Stimulated activated CD4-positive, alpha-beta T cell treated with anti-CD3 and anti-CD28 coated beads, Interleukin-4, amount 100 ng/mL, for 4 hours (primary cell): ENCODE data around the gene DNAI1.

ENCODE experiments used
- DNase-seq, 2 experiments: peaks; one replicate each; pipeline ENCODE4 v3.0.0-alpha.2; 2020

The DNAI1 gene

GRCh38 chr9:34547960-34548611, 89.5 kb downstream of the DNAI1 start:
- peak in 1 of 2 experiments; percentile 34 for DNase-seq

- no peak for DNase-seq
Observed at GRCh38 chr9:34549407-34549732, 90.8 kb downstream of the DNAI1 start.

DNA sequence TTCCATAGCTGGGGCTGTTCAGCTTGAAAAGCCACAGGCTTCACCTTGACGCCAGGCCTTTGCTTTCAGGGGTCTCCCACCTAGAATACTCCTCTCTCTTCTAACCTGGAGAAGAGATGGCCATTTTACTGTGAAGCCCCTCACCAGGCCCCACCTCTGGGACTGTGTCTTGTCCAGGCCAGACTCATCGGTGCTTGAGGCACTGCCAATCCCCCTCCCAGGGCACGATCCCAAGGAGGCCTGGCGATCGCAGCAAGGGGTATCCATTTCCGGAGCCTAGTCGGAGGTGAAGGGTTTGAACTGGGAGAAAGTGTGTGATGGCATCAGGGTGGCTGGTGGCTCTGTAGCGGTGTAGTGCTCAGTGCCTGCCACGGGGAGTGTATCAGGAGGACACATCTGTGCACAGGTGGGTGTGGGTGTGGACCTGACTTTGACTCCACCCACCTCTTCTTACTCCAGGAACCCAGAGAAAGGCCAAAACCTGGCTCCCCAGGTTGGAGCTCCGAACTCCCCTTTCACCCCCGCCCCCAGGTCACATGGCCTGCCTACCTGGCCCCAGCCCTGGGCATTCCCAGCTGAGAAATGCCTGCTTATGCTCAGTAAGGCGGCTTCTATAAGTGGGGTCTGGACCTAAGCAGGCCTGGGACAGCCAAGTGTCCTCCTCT, 91.5 kb downstream of the DNAI1 start:
- no peak for DNase-seq

- no peak for DNase-seq
Observed at GRCh38 chr9:34550681-34551270, 92.2 kb downstream of the DNAI1 start.

DNA sequence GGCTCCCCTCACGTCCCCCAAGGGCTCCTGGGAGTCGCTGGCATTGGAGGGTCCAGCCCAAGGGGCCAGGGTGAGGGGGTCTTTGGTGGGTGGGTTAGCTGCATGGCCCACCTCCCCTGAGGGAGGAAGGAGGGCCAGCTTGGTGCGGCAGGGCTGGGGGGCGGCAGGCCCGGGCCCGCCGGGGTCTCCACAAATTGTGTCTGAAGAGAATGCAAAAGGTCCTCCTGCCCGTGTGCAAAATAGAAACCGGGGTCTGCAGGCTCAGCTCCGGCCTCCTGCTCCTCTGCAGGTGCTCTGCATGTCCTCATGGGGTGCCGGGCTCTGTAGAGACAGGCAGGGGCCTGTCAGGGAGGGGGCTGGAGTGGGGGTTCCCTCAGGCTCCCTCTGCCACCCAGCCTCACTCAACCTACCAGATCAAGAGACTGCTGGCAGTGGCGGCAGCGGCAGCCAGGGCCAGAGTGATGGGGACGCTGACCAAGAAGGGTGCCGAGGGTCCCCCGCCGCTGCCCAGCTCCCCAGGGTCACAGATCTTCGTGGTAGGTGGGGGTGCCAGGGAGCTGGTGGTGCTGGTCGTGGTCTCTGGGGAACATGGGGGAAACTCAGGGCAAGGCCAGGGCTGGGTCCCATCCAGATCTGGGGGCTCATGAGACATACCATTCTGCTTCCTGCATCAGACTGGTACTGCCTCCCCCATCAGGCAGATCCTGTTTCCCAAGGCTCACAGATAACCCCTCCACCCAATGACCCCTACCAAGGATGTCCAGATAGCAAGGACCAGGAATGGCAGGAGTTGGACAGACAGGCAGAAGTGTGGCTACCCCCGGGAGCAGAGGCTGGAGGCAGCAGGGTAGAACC, 93.4 kb downstream of the DNAI1 start:
- no peak for DNase-seq

DNA sequence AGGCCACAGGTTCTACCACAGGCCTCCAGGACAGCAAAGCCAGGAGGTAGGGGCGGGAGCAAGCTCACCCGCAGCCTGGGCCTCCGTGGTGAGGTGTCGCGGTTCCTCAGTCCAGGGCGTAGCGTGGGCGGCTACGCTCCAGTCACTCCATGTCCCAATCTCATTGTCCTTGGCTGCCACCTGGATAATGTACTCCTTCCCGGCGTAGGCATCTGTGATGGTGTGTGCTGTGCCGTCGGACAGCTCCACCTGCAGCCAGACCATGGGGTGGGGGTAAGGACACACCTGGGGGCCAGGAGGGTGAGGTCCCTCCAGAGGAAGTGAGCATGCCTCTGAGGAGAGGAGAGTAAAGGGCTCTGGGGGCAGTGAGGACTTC, 94.0 kb downstream of the DNAI1 start:
- DNase-seq, result no peak

GRCh38 chr9:34552986-34553385, 94.4 kb downstream of the DNAI1 start:
- DNase-seq, result no peak

GRCh38 chr9:34553511-34554021, 95.0 kb downstream of the DNAI1 start:
- no peak for DNase-seq

GRCh38 chr9:34554211-34555001, 95.8 kb downstream of the DNAI1 start:
- DNase-seq, result no peak

- DNase-seq, result no peak
Observed at GRCh38 chr9:34555002-34555348, 96.4 kb downstream of the DNAI1 start.

GRCh38 chr9:34555500-34555899, 96.9 kb downstream of the DNAI1 start:
- no peak for DNase-seq

GRCh38 chr9:34555936-34556525, 97.4 kb downstream of the DNAI1 start:
- DNase-seq, result no peak

- no peak for DNase-seq
Observed at GRCh38 chr9:34556949-34557348, 98.3 kb downstream of the DNAI1 start.

- DNase-seq, result no peak
Observed at GRCh38 chr9:34557426-34558321, 99.1 kb downstream of the DNAI1 start.

DNA sequence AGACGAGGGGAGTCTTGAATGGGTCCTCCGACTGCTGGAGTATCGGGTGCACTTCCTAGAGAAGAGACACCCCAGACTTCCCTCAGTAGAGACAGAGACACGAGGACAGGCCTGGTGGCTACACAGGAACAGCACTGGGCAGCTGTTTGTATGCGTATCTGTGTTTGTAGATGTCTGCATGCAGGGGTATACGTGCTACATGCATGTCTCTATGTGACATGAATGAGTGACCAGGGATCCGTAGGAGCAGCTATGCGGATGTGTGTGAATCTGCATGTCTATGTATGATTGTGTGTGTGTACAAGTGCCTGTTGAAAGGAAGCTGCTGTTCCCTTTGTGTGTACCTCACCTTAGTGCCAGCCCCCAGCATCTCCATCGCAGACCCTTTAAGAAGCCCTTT, 99.8 kb downstream of the DNAI1 start:
- no peak for DNase-seq

DNA sequence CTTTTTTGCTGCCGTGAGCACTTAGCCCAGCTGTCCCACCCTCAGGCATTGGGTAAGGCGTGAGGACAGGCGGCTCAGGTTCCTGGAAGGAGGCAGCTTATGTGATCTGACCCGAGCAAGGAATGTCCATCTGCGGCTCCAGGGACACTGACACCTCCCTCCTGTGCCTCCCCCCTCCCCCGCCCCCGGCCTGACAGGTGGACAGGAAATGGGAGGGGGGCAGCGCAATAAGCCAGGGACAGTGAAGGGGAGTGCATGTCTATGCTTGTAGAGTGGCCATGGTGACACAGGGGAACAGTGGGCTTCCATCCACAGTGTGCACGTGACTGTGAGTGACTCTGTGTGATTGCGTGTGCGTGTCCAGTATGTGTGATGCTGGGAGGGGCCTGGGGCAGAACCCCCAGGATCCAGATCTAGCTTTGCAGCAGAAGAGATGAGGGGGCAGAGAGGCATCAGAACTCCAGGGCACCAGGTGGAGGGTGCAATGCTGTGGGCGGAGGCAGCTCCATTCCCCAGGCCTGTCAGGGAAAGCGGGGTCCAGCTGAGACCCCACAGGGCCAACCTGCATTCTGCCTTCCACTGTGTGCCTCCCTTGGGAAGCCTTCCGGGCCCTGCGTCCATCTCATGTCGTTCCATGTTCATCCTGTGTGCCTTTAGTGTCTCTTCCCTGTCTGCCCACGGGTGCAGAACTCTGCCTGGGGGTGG, 100.5 kb downstream of the DNAI1 start:
- no peak for DNase-seq

DNA sequence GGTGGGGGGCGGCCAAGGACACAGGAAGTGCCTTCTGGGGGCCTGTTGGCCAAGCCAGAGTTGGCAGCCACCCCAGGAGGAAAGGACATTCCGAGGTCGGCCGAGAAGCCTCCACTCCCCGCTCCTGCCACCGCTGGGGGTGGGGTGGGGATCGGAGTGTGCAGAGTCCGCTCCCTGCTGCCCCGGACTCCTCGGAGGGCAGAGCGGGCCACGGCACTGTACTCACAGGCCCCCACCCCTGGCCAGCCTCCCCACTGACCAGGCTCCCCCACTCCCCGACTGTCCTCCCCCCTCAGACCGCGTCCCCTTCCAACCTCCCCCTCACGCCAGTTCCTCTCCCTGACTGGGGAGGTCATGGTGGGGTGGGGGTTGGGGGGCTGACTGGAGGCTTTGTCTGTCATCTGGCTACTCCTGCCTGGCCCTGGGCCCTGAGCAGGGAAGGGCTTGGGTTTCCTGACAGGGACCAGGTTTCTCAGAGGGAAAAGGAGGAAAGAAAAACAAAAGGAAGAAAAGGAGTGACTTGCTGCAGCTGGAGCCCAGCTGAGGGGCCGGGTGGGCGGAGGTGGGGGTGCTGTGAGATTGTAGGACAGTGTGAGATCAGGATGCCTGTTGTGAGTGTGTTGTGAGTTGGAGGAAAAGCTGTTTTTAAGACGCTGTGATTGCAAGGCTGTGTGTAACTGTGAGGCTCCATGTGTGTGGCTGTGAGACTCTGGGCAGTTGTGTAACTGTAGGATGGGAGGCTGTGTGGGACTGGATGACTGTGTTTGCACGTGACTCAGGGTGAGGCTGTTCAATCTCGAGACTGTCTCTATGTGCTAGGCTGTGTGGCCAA, 101.2 kb downstream of the DNAI1 start:
- no peak for DNase-seq

DNA sequence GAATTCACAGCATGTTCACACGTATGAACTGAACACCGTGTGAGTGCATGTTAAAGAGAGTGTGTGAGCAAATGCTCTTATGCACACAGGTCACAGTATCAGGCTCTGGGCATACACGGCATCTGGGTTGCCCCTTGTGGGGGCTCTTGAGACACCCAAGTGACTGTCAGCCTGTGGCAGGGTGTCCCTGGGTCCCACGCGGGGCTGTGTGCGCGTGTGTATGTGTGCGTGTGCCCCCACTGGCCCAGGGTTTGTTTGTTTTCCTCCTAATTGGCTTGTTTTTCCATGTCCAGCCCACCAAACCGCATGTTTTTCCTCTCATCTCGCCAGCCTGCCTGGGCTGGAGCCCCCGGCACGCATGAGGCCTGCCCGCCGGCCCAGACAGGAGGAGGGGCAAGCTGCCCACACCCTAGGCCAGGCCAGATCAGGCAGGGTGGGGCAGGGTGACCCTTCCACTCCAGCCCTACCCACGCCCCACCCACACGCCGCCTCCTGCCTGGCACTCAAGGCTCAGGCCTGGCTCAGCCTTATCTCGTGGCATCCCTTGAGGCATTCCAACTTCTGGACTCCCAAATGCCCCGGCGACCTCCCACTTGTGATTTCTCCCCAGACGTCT, 102.1 kb downstream of the DNAI1 start:
- no peak for DNase-seq

GRCh38 chr9:34562135-34562745, 103.6 kb downstream of the DNAI1 start:
- no peak for DNase-seq
